Left ventricle myocardium inferior (tissue), 1 donor: ENCODE results near the gene TOMM6. TPM values are rescaled to one million over a fixed set of nuclear protein-coding genes. Genes with fewer than 3 reads are reported as not detected.

Experiments
- DNase-seq: peaks from one replicate; pipeline ENCODE4 v3.0.0-alpha.2; 2020
- H3K27ac ChIP-seq: fragments of 200-600 bp; replicated peaks from 2 replicates; pipeline ENCODE4 v1.8.0; 2021
- H3K27me3 ChIP-seq: fragments of 200-600 bp; 2 replicates; pipeline ENCODE4 v1.8.0; 2021; ENCODE audit warnings: low read depth
- H3K36me3 ChIP-seq: fragments of 200-600 bp; 2 replicates; pipeline ENCODE4 v1.8.0; 2021
- H3K4me1 ChIP-seq: fragments of 200-600 bp; 2 replicates; pipeline ENCODE4 v1.8.0; 2021
- H3K4me3 ChIP-seq: fragments of 200-600 bp; 2 replicates; pipeline ENCODE4 v1.8.0; 2021; ENCODE audit warnings: mild to moderate bottlenecking, moderate library complexity
- H3K9me3 ChIP-seq: fragments of 200-600 bp; replicated peaks from 2 replicates; pipeline ENCODE4 v1.8.0; 2021
- intact Hi-C: fragments of 100-400 bp; cut with micrococcal nuclease; formaldehyde crosslinking; loops from one replicate; pipeline ENCODE4 v1.11.0; 2022
- total RNA-seq: library from RNA; stranded (reverse); fragmentation: NEBNext Ultra II Directional; extraction: Animal tissue kit (Norgen Biotek cat#: 25700); gene quantifications from one replicate; pipeline ENCODE4 v1.2.1, GENCODE V29; 2021
- TF ChIP-seq, protein P1 (sequence below): fragments of 200-600 bp; IDR thresholded peaks from 2 replicates; pipeline ENCODE4 v1.8.0; 2021; ENCODE audit warnings: antibody characterized with exemption, mild to moderate bottlenecking, borderline replicate concordance
- donor health status: DM: no; HTN: yes; CAD: no; lungs with severe emphysema.

TOMM6 gene
- total RNA-seq, 1 donor from 2014 or later, result 177 TPM

DNA sequence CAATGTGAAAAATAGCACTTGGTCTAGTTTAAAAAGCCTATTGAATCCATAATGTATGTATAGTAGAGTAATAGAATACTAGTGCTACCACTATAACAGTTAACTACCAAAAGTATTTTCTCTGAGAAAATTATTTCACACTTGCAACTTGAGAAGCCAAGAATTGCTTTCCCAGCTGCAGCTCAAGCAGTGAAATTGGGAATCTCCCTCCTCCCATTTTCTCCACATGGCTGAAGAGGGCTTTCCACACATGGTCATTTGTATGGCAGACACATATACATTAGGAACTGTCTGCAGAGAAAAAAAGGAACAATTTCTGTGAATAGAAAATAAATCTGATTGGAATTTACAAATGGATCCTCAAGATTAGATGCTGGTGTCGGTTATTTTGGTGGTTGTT lies 34.5 kb downstream of the TOMM6 start:
- H3K4me1 ChIP-seq, result no peaks in the 10 kb centered on the region
- DNase-seq, result no peak
- H3K36me3 ChIP-seq, result no peaks in the 10 kb centered on the region
- intact Hi-C loops, result no loop called here
- H3K4me3 ChIP-seq, result no peak overlapping the region
- TF ChIP-seq, protein P1, sequence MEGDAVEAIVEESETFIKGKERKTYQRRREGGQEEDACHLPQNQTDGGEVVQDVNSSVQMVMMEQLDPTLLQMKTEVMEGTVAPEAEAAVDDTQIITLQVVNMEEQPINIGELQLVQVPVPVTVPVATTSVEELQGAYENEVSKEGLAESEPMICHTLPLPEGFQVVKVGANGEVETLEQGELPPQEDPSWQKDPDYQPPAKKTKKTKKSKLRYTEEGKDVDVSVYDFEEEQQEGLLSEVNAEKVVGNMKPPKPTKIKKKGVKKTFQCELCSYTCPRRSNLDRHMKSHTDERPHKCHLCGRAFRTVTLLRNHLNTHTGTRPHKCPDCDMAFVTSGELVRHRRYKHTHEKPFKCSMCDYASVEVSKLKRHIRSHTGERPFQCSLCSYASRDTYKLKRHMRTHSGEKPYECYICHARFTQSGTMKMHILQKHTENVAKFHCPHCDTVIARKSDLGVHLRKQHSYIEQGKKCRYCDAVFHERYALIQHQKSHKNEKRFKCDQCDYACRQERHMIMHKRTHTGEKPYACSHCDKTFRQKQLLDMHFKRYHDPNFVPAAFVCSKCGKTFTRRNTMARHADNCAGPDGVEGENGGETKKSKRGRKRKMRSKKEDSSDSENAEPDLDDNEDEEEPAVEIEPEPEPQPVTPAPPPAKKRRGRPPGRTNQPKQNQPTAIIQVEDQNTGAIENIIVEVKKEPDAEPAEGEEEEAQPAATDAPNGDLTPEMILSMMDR, result no peak
- H3K27ac ChIP-seq, result no peak overlapping the region
- H3K27me3 ChIP-seq, result no peaks in the 10 kb centered on the region
- H3K9me3 ChIP-seq, result no peaks in the 10 kb centered on the region

DNA sequence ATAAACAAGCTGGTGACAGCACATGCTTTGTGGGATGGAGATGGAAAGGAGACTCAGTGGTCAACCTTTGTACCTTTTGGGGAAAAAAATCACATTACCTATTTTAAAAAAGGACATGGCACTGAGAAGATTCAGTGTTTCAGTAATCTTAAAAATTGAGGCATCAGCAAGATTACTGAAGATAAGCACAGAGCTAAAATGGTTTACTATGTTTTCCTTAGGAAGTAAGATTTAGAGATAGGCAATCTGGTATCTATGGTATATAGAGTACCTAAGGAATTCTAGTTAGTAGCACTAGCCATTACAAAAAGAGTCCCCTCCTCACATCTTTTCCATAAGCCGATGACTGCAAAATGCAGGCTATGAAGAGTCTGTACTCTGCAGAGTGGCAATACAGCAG lies 35.7 kb downstream of the TOMM6 start:
- intact Hi-C loops, result no loop called here
- no peaks in the 10 kb centered on the region for H3K36me3 ChIP-seq
- H3K27ac ChIP-seq, result no peak overlapping the region
- TF ChIP-seq, protein P1, result no peak
- H3K4me3 ChIP-seq, result no peak overlapping the region
- no peak for DNase-seq
- H3K4me1 ChIP-seq, result no peaks in the 10 kb centered on the region
- H3K27me3 ChIP-seq, result no peaks in the 10 kb centered on the region
- H3K9me3 ChIP-seq, result no peaks in the 10 kb centered on the region

DNA sequence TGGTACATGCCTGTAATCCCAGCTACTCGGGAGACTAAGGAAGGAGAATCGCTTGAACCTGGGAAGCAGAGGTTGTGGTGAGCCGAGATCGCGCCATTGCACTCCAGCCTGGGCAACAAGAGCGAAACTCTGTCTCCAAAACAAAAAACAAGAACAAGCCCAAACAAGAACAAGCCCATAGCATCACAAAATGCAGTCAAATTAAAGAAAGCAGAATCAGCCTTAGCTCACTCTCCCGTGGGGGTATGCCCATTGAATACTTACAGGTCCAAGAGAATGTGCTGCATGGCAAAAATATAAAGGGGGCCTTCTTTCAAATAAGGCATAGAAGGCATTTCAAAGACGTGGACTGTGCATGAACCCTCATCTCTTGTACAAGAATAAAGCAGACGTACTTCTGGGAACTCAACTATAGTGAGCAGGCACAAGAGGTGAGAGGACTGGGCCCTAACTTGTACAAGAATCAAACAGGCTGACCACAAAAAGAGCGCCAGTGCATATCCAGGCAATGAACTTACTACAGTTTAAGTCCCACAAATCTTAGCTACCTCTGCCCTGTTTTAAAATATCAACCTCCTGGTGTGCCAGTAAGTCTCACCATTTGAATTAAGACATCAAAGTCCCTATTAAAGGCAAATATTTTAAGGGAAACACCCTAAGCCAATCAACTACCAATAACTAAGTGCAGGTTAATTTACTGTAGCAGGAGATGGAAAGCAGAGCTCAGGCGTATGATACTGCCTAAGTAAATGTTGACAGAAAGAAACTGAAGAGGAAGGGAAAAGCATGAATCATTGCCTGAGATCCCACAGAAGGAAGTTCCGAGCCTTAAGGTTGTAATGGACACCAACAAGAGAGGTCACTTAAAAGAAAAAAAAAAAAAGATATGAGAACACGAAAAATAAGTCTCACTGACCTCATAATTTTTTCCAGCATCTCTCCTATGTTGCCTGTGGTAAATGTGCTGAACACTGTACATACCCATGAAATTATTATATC lies 37.4 kb downstream of the TOMM6 start:
- no peak overlapping the region for H3K4me3 ChIP-seq
- H3K27ac ChIP-seq, result no peak overlapping the region
- no peak for DNase-seq
- intact Hi-C loops, result no loop called here
- H3K27me3 ChIP-seq, result no peaks in the 10 kb centered on the region
- no peaks in the 10 kb centered on the region for H3K4me1 ChIP-seq
- H3K36me3 ChIP-seq, result peaks cover 2% of the 10 kb centered on the region
- TF ChIP-seq, protein P1, result no peak
- H3K9me3 ChIP-seq, result no peaks in the 10 kb centered on the region

DNA sequence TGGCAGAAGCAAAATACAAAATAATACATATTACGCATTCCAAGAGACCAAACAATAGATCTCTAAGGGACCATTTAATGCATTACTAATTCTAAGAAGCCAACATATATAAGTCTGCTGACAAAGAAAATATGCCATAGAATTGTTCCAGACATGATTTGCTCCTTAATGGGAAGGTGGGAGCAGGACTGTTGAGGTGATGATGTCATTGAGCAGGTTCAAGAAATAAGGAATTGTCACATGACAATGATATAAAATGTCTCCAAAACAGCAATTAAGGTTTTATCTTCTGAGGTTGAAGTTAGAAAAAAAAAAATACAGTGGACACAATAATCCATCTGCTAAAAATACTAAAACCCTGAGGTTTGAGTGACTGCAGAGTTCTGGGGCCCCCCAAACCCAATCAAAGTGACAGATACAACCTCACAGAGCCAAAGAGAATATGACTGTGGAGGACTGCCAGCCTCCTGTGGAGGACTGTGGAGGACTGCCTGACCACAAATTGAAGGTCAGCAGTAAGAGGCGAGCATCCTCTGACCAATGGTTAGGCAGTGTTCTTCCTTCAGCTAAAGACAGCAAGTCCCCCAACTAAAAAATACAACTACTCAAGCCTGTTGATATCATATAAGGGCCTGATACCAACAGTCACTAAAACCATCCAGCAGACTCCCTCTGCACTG lies 39.0 kb downstream of the TOMM6 start:
- intact Hi-C loops, result no loop called here
- Histone ChIP-seq H3K4me3 (no peak overlapping the region), H3K27me3 (no peaks in the 10 kb centered on the region), H3K36me3 (peaks cover 2% of the 10 kb centered on the region), H3K9me3 (no peaks in the 10 kb centered on the region), H3K27ac (no peak overlapping the region), H3K4me1 (no peaks in the 10 kb centered on the region)
- DNase-seq, result no peak
- TF ChIP-seq, protein P1, result no peak

DNA sequence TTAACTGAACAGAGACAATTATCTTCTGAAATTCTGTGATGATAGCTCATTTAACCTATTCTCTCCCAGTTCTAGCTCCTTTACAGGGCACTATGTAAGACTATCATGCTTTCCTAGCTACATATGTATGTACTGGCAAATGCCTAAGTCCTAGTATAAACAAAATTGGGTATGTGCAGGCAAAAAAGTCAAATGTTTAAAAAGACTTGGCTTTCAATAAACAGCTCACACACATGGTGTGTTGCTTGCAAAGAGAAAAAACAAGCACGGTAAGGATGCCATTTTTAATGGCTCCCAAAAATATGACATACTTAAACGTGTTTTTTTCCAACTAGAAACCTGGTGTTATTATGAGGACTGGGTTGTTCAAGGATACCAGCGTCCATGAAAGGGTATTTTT lies 44.8 kb downstream of the TOMM6 start:
- no peak overlapping the region for H3K27ac ChIP-seq
- no peaks in the 10 kb centered on the region for H3K27me3 ChIP-seq
- H3K4me1 ChIP-seq, result peaks cover 8% of the 10 kb centered on the region
- H3K36me3 ChIP-seq, result peaks cover 2% of the 10 kb centered on the region
- TF ChIP-seq, protein P1, result no peak
- intact Hi-C loops, result no loop called here
- H3K9me3 ChIP-seq, result no peaks in the 10 kb centered on the region
- no peak for DNase-seq
- H3K4me3 ChIP-seq, result no peak overlapping the region
